ENCODE results near the gene PCBP3.

Gene PCBP3

GRCh38 chr21:45940621-45941337 lies 297.3 kb downstream of the PCBP3 start:
- no peak overlapping the region for H3K4me2 ChIP-seq (ENCODE audit: insufficient read depth, low read length)

GRCh38 chr21:45941338-45941710 lies 297.8 kb downstream of the PCBP3 start:
- H3K79me2 ChIP-seq (ENCODE audit: insufficient read depth, low read length) = no peaks in the 10 kb centered on the region
- peaks cover under 1% of the 10 kb centered on the region; the same call in 1 of the 2 replicates for H3K36me3 ChIP-seq (ENCODE audit: insufficient read depth, low read length)
- H4K20me1 ChIP-seq (ENCODE audit: insufficient read depth, low read length) = 0 out of 2 replicates have a peak, but pooled peaks cover 3% of the 10 kb centered on the region
- DNase-seq (no peak), ATAC-seq (ENCODE audit: insufficient read depth, low read depth) (no peak)
- no peak overlapping the region for H3K27ac ChIP-seq (ENCODE audit: low read length)
- no peak overlapping the region for H3K4me2 ChIP-seq (ENCODE audit: insufficient read depth, low read length)
- no peak overlapping the region for H3K4me3 ChIP-seq (ENCODE audit: low read depth in 1 of 2, low read length in 2 of 2)
- no peak overlapping the region for H3K9ac ChIP-seq (ENCODE audit: low read depth, low read length)
- H3K27me3 ChIP-seq (ENCODE audit: insufficient read depth, low read length, poor library complexity) = no peaks in the 10 kb centered on the region
- TF ChIP-seq CTCF (IDR thresholded peaks at IDR 0.05; ENCODE audit: borderline replicate concordance, extremely low read depth, low read length, poor library complexity, severe bottlenecking) = no peak
- no peak for TF ChIP-seq EZH2 (IDR thresholded peaks at IDR 0.05; ENCODE audit: borderline replicate concordance, low read depth, low read length, severe bottlenecking)
- H2AFZ ChIP-seq (ENCODE audit: low read depth, low read length) = no peak overlapping the region
- H3K9me3 ChIP-seq (ENCODE audit: insufficient read depth, low read length, severe bottlenecking) = peaks cover under 1% of the 10 kb centered on the region
- no peaks in the 10 kb centered on the region for H3K4me1 ChIP-seq (ENCODE audit: insufficient read depth, low read length)

More at GRCh38 chr21:45940621-45941337, 297.3 kb downstream of the PCBP3 start:
- H3K79me2 ChIP-seq (ENCODE audit: insufficient read depth, low read length) = no peaks in the 10 kb centered on the region
- ATAC-seq (ENCODE audit: insufficient read depth, low read depth) (no peak), DNase-seq (no peak)
- H3K4me3 ChIP-seq (ENCODE audit: low read depth in 1 of 2, low read length in 2 of 2) = no peak overlapping the region
- H3K27ac ChIP-seq (ENCODE audit: low read length) = no peak overlapping the region
- no peaks in the 10 kb centered on the region for H3K4me1 ChIP-seq (ENCODE audit: insufficient read depth, low read length)
- no peak overlapping the region for H2AFZ ChIP-seq (ENCODE audit: low read depth, low read length)
- 0 out of 2 replicates have a peak, but pooled peaks cover 3% of the 10 kb centered on the region for H4K20me1 ChIP-seq (ENCODE audit: insufficient read depth, low read length)
- peaks cover 6% of the 10 kb centered on the region for H3K9me3 ChIP-seq (ENCODE audit: insufficient read depth, low read length, severe bottlenecking)
- peaks cover 3% of the 10 kb centered on the region; the same call in 1 of the 2 replicates for H3K36me3 ChIP-seq (ENCODE audit: insufficient read depth, low read length)
- no peaks in the 10 kb centered on the region for H3K27me3 ChIP-seq (ENCODE audit: insufficient read depth, low read length, poor library complexity)
- TF ChIP-seq EZH2 (IDR thresholded peaks at IDR 0.05; ENCODE audit: borderline replicate concordance, low read depth, low read length, severe bottlenecking) = no peak
- TF ChIP-seq CTCF (IDR thresholded peaks at IDR 0.05; ENCODE audit: borderline replicate concordance, extremely low read depth, low read length, poor library complexity, severe bottlenecking) = no peak
- no peak overlapping the region for H3K9ac ChIP-seq (ENCODE audit: low read depth, low read length)

GRCh38 chr21:45941717-45942546 lies 298.4 kb downstream of the PCBP3 start:
- no peak for TF ChIP-seq EZH2 (IDR thresholded peaks at IDR 0.05; ENCODE audit: borderline replicate concordance, low read depth, low read length, severe bottlenecking)
- TF ChIP-seq CTCF (IDR thresholded peaks at IDR 0.05; ENCODE audit: borderline replicate concordance, extremely low read depth, low read length, poor library complexity, severe bottlenecking) = no peak
- no peak for DNase-seq
- Histone ChIP-seq H3K9me3 (ENCODE audit: insufficient read depth, low read length, severe bottlenecking) (no peaks in the 10 kb centered on the region), H3K4me3 (ENCODE audit: low read depth in 1 of 2, low read length in 2 of 2) (no peak overlapping the region), H3K4me2 (ENCODE audit: insufficient read depth, low read length) (no peak overlapping the region), H3K9ac (ENCODE audit: low read depth, low read length) (no peak overlapping the region), H3K36me3 (ENCODE audit: insufficient read depth, low read length) (no peaks in the 10 kb centered on the region), H3K27ac (ENCODE audit: low read length) (no peak overlapping the region), H3K79me2 (ENCODE audit: insufficient read depth, low read length) (no peaks in the 10 kb centered on the region), H3K4me1 (ENCODE audit: insufficient read depth, low read length) (no peaks in the 10 kb centered on the region), H3K27me3 (ENCODE audit: insufficient read depth, low read length, poor library complexity) (no peaks in the 10 kb centered on the region), H4K20me1 (ENCODE audit: insufficient read depth, low read length) (0 out of 2 replicates have a peak, but pooled peaks cover 3% of the 10 kb centered on the region), H2AFZ (ENCODE audit: low read depth, low read length) (no peak overlapping the region)
- ATAC-seq (ENCODE audit: insufficient read depth, low read depth) = no peak
